Spleen (tissue), 11 donors: ENCODE data around the gene BHLHE23. TPM values are rescaled to one million over a fixed set of nuclear protein-coding genes. Genes with fewer than 3 reads are reported as not detected.

Experiments used
- DNase-seq: peaks from one replicate; pipeline ENCODE4 v3.0.0-alpha.2; 2020
- H3K27ac ChIP-seq, 8 donors: fragments of 200-600 bp; sonication (generic) in 7 of 8; 1 replicate in 4 of 8; 2 replicates in 4 of 8; pipeline versions ENCODE4 v1.5.0 to v1.8.0; 2016 to 2021; ENCODE audit warnings: inconsistent platforms in 4 of 8, mild to moderate bottlenecking in 4 of 8, moderate library complexity in 1 of 8
- H3K27me3 ChIP-seq, 7 donors: fragments of 200-600 bp; sonication (generic) in 6 of 7; replicated peaks in 1 of 7; 1 replicate in 4 of 7; 2 replicates in 3 of 7; pipeline versions ENCODE4 v1.5.0 to v1.8.0; 2016 to 2021; ENCODE audit warnings: inconsistent platforms in 3 of 7, mild to moderate bottlenecking in 1 of 7
- H3K36me3 ChIP-seq, 6 donors: fragments of 200-600 bp; sonication (generic) in 5 of 6; 1 replicate in 4 of 6; 2 replicates in 2 of 6; pipeline versions ENCODE4 v1.5.0 to v1.8.0; 2016 to 2021; ENCODE audit warnings: inconsistent platforms in 2 of 6
- H3K4me1 ChIP-seq, 6 donors: fragments of 200-600 bp; sonication (generic) in 5 of 6; 1 replicate in 3 of 6; 2 replicates in 3 of 6; pipeline versions ENCODE4 v1.5.0 to v1.8.0; 2016 to 2021; ENCODE audit warnings: inconsistent platforms in 3 of 6
- H3K4me3 ChIP-seq, 8 donors: fragments of 200-600 bp; sonication (generic) in 7 of 8; 1 replicate in 4 of 8; 2 replicates in 4 of 8; pipeline versions ENCODE4 v1.5.0 to v1.8.0; 2016 to 2021; ENCODE audit warnings: inconsistent platforms in 4 of 8, mild to moderate bottlenecking in 4 of 8, moderate library complexity in 2 of 8
- H3K9me3 ChIP-seq, 8 donors: fragments of 200-600 bp; sonication (generic) in 7 of 8; 1 replicate in 4 of 8; 2 replicates in 4 of 8; pipeline versions ENCODE4 v1.5.0 to v1.8.0; 2016 to 2021; ENCODE audit warnings: inconsistent platforms in 4 of 8
- POLR2A ChIP-seq, 3 donors: fragments of 450-650 bp; IDR thresholded peaks; one replicate each; pipeline ENCODE4 v1.5.1; 2017; ENCODE audit warnings: antibody characterized with exemption in 3 of 3, mild to moderate bottlenecking in 1 of 3
- POLR2AphosphoS5 ChIP-seq, 3 donors: sonication (generic); formaldehyde crosslinking; IDR thresholded peaks; one replicate each; pipeline ENCODE4 v1.5.1; 2017; ENCODE audit warnings: antibody characterized with exemption in 3 of 3
- WGBS, 5 donors: extraction: QIAGEN DNeasy Blood & Tissue Kit in 3 of 5; methylation state at CpG; one replicate each; pipeline versions ENCODE4 v1.1.5 to v1.1.7; 2013 to 2018; 5-methylcytosine and 5-hydroxymethylcytosine counted together
- intact Hi-C: fragments of 100-400 bp; cut with DNase I; formaldehyde crosslinking; loops from one replicate; pipeline ENCODE4 v1.15.0; 2023; ENCODE audit warnings: low total_unique reads
- polyA plus RNA-seq, 3 donors: library from polyadenylated mRNA; stranded (reverse); fragments of 200-250 nt; gene quantifications; one replicate each; pipeline ENCODE4 v1.2.1, GENCODE V29; 2013
- total RNA-seq, 7 donors: library from RNA; depleted of rRNA in 3 of 7; stranded (reverse); fragments of >200 nt in 3 of 7; fragmentation: NEBNext Ultra II Directional in 4 of 7; extraction: Animal tissue kit (Norgen Biotek cat#: 25700) in 4 of 7; gene quantifications; one replicate each; pipeline versions ENCODE4 v1.1.0 to v1.2.1, GENCODE V29; 2016 to 2021
- TF ChIP-seq, protein P1 (sequence below), 11 experiments: fragments of 200-600 bp in 7 of 11; fragments of 450-650 bp in 4 of 11; sonication (generic) in 4 of 11; IDR thresholded peaks in 8 of 11; conservative IDR thresholded peaks in 3 of 11; 1 replicate in 7 of 11; 2 replicates in 4 of 11; pipeline versions ENCODE4 v1.4.0 to v1.8.0; 2016 to 2021; ENCODE audit warnings: antibody characterized with exemption in 11 of 11, inconsistent platforms in 4 of 11, mild to moderate bottlenecking in 1 of 11
- donor health status: healthy with polysubstance abuse.
- donor health status: DM: no; HTN: no; CAD: no; lungs with moderate emphysema.
- donor health status: DM: no; HTN: no; CAD: no.
- donor health status: Bipolar disorder and iron deficiency.
- donor health status: healthy.
- donor health status: DM: no; HTN: no; CAD: no.
- donor health status: DM: yes; HTN: yes; CAD: no.

The BHLHE23 gene
- total and polyA plus RNA-seq, 10 donors: not detected

GRCh38 chr20:63044204-63044600 lies 37.4 kb upstream of the BHLHE23 start:
- Histone ChIP-seq H3K36me3 (no peaks in the 10 kb centered on the region), H3K4me1 (no peaks in the 10 kb centered on the region), H3K4me3 (no peak overlapping the region), H3K27ac (no peak overlapping the region), H3K27me3 (peaks cover 0 to 75% (median 3%) of the 10 kb centered on the region in 7 donors), H3K9me3 (peaks cover 0 to 9% (median 0%) of the 10 kb centered on the region in 8 donors)
- no peak for TF ChIP-seq POLR2A (IDR thresholded peaks at IDR 0.05)
- TF ChIP-seq, protein P1, sequence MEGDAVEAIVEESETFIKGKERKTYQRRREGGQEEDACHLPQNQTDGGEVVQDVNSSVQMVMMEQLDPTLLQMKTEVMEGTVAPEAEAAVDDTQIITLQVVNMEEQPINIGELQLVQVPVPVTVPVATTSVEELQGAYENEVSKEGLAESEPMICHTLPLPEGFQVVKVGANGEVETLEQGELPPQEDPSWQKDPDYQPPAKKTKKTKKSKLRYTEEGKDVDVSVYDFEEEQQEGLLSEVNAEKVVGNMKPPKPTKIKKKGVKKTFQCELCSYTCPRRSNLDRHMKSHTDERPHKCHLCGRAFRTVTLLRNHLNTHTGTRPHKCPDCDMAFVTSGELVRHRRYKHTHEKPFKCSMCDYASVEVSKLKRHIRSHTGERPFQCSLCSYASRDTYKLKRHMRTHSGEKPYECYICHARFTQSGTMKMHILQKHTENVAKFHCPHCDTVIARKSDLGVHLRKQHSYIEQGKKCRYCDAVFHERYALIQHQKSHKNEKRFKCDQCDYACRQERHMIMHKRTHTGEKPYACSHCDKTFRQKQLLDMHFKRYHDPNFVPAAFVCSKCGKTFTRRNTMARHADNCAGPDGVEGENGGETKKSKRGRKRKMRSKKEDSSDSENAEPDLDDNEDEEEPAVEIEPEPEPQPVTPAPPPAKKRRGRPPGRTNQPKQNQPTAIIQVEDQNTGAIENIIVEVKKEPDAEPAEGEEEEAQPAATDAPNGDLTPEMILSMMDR (IDR thresholded peaks at IDR 0.05 in 8 of 11, conservative IDR thresholded peaks at IDR 0.05 in 3 of 11): no peak
- no peak for TF ChIP-seq POLR2AphosphoS5 (IDR thresholded peaks at IDR 0.05)
- intact Hi-C loops: no loop called here
- DNase-seq: peak; percentile 20
- 82 to 89% (median 86%) methylated on average over 24 to 25 of the region's 25 CpGs for WGBS, 5 donors

DNA sequence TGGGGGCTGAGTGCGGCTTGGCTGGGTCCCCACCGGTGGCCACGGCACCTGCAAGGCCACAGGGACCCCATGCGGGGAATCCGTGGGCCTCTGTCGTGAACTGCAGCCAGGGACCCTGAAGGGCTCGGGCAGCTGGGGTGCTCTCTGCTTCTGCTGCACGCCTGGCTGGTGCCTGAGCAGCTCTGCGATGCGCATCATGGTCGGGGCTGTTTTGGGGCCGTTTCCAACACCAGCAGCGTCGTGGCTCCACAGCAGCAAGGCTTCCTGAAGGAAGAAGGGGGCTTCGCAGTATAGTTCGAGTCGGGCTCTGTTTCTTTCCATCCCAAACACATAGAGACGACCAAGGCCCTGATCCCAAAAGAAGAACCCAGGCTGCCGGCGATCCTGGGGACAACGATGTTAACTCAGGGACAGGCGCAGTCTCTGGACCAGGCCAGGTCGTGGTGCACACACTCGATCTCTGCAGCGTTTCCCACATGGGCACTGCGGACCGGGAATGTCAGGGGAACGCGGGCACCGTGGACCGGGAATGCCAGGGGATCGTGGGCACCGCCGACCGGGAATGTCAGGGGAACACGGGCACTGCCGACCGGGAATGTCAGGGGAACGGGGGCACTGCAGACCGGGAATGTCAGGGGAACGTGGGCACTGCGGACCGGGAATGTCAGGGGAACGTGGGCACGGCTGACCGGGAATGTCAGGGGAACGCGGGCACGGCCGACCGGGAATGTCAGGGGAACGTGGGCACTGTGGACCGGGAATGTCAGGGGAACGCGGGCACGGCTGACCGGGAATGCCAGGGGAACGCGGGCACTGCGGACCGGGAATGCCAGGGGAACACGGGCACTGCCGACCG lies 36.8 kb upstream of the BHLHE23 start:
- 88 to 90% (median 89%) methylated on average over 60 to 64 of the region's 64 CpGs for WGBS, 5 donors
- intact Hi-C loops: no loop called here

DNA sequence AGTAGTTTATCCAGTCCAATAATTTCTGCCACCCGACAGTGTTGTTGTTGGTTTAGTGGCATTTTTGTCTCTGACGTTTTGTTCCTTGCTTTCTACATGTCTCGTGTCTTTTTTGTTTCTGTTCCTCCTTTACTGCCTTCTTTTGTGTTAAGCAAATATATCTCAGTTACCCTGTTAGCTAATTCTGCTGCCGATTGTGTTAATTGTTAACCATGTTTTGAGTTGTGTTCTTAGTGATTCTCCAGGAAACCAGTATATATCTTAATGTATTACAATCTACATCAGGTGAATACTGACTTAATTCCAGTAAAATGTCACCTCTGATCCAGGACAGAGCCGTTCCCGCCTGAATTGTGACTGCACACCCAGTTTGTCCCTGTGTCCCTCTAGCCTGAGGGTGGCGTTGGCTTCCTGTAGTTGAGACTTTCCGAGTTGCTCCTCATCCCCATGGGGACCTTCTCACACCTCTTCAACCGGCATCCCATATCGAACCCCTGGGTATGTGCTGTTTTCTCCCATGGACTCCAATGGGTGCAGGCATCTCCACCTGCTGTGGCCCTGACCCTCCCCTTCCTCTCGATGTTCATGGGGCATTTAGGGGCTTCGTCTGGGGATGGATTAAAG lies 35.8 kb upstream of the BHLHE23 start:
- intact Hi-C loops: no loop called here
- WGBS, 5 donors: 66 to 77% (median 71%) methylated on average over 12 of the region's 12 CpGs
- Histone ChIP-seq H3K9me3 (no peaks in the 10 kb centered on the region), H3K4me3 (no peak overlapping the region), H3K27me3 (peaks cover 0 to 88% (median 3%) of the 10 kb centered on the region in 7 donors), H3K36me3 (no peaks in the 10 kb centered on the region), H3K27ac (no peak overlapping the region), H3K4me1 (no peaks in the 10 kb centered on the region)
- TF ChIP-seq, protein P1 (IDR thresholded peaks at IDR 0.05 in 8 of 11, conservative IDR thresholded peaks at IDR 0.05 in 3 of 11): no peak
- no peak for TF ChIP-seq POLR2AphosphoS5 (IDR thresholded peaks at IDR 0.05)
- TF ChIP-seq POLR2A (IDR thresholded peaks at IDR 0.05): no peak
- peak; percentile 7 for DNase-seq

More for the DNA sequence above, 36.8 kb upstream of the BHLHE23 start:
- no peak overlapping the region for H3K4me3 ChIP-seq
- H3K4me1 ChIP-seq: no peaks in the 10 kb centered on the region
- H3K27ac ChIP-seq: no peak overlapping the region
- H3K27me3 ChIP-seq: peaks cover 0 to 82% (median 3%) of the 10 kb centered on the region in 7 donors
- TF ChIP-seq POLR2A (IDR thresholded peaks at IDR 0.05): no peak
- no peak for TF ChIP-seq POLR2AphosphoS5 (IDR thresholded peaks at IDR 0.05)
- peaks cover 0 to 9% (median 0%) of the 10 kb centered on the region in 8 donors for H3K9me3 ChIP-seq
- peak; percentile 31 for DNase-seq
- no peaks in the 10 kb centered on the region for H3K36me3 ChIP-seq

- DNase-seq: peak; percentile 17
- intact Hi-C loops: no loop called here
- Histone ChIP-seq H3K4me1 (no peaks in the 10 kb centered on the region), H3K27me3 (peaks cover 0 to 96% (median 3%) of the 10 kb centered on the region in 7 donors), H3K4me3 (no peak overlapping the region), H3K27ac (no peak overlapping the region), H3K36me3 (no peaks in the 10 kb centered on the region), H3K9me3 (no peaks in the 10 kb centered on the region)
- TF ChIP-seq, protein P1 (IDR thresholded peaks at IDR 0.05 in 8 of 11, conservative IDR thresholded peaks at IDR 0.05 in 3 of 11): no peak
- no peak for TF ChIP-seq POLR2A (IDR thresholded peaks at IDR 0.05)
- no peak for TF ChIP-seq POLR2AphosphoS5 (IDR thresholded peaks at IDR 0.05)
- 73 to 87% (median 81%) methylated on average over 7 of the region's 7 CpGs for WGBS, 5 donors
Measured at GRCh38 chr20:63041776-63042175, 35.0 kb upstream of the BHLHE23 start.
